Bronchial epithelial cell (primary cell): ENCODE data around the gene SSBP3. TPM values are rescaled to one million over a fixed set of nuclear protein-coding genes. Genes with fewer than 3 reads are reported as not detected.

Source experiments
- DNase-seq: peaks from one replicate; pipeline ENCODE4 v3.0.0-alpha.2; 2010; ENCODE audit warnings: low read depth
- FAIRE-seq: peaks from 2 replicates; lab custom pipeline; 2011; peaks lifted over from hg19 to GRCh38; lab: Jason Lieb, UNC
- H3K27me3 ChIP-seq: 2 replicates; pipeline ENCODE4 v1.5.1; 2011; ENCODE audit warnings: low read length; ENCODE audit not compliant: control insufficient read depth, insufficient read depth
- H3K36me3 ChIP-seq: 2 replicates; pipeline ENCODE4 v1.5.1; 2011; ENCODE audit warnings: low read length; ENCODE audit not compliant: control insufficient read depth, insufficient read depth
- H3K4me3 ChIP-seq: 2 replicates; pipeline ENCODE4 v1.5.1; 2011; ENCODE audit warnings: mild to moderate bottlenecking, low read depth, low read length, control low read depth
- total RNA-seq: library from RNA; depleted of rRNA; stranded (reverse); fragments of >200 nt; gene quantifications from 2 replicates; pipeline ENCODE4 v1.2.1, GENCODE V29; 2014
- TF ChIP-seq, protein P1 (sequence below): IDR thresholded peaks from 2 replicates; pipeline ENCODE4 v1.5.1; 2011; ENCODE audit warnings: mild to moderate bottlenecking, moderate library complexity, low read length, control low read depth, inconsistent platforms; ENCODE audit not compliant: insufficient read depth, severe bottlenecking

Gene SSBP3
- total RNA-seq, 1 donor from 2014 or later = 3.7 TPM

DNA sequence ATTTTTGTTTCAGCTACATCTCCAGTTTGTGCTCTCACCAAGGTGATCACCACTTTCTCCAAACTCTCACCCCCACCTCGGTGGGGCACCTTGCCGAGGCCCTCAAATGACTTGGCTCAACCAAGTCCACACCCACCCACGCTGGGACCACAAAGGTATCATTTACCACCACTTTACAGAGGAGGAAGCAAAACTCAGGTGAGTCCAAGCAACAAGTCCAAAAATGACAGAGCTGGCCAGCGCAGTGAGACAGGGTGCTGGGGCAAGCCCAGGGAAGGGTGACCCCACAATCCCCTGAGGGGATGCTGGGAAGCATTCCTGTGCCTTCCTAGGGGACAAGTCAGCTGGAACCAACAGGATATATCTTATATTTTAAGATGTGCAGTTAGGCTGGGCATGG, 24.7 kb downstream of the SSBP3 start:
- TF ChIP-seq, protein P1, sequence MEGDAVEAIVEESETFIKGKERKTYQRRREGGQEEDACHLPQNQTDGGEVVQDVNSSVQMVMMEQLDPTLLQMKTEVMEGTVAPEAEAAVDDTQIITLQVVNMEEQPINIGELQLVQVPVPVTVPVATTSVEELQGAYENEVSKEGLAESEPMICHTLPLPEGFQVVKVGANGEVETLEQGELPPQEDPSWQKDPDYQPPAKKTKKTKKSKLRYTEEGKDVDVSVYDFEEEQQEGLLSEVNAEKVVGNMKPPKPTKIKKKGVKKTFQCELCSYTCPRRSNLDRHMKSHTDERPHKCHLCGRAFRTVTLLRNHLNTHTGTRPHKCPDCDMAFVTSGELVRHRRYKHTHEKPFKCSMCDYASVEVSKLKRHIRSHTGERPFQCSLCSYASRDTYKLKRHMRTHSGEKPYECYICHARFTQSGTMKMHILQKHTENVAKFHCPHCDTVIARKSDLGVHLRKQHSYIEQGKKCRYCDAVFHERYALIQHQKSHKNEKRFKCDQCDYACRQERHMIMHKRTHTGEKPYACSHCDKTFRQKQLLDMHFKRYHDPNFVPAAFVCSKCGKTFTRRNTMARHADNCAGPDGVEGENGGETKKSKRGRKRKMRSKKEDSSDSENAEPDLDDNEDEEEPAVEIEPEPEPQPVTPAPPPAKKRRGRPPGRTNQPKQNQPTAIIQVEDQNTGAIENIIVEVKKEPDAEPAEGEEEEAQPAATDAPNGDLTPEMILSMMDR = no peak
- DNase-seq (no peak), FAIRE-seq (no peak)
- H3K27me3 ChIP-seq = no peaks in the 10 kb centered on the region
- H3K36me3 ChIP-seq = no peaks in the 10 kb centered on the region
- H3K4me3 ChIP-seq = no peak overlapping the region

DNA sequence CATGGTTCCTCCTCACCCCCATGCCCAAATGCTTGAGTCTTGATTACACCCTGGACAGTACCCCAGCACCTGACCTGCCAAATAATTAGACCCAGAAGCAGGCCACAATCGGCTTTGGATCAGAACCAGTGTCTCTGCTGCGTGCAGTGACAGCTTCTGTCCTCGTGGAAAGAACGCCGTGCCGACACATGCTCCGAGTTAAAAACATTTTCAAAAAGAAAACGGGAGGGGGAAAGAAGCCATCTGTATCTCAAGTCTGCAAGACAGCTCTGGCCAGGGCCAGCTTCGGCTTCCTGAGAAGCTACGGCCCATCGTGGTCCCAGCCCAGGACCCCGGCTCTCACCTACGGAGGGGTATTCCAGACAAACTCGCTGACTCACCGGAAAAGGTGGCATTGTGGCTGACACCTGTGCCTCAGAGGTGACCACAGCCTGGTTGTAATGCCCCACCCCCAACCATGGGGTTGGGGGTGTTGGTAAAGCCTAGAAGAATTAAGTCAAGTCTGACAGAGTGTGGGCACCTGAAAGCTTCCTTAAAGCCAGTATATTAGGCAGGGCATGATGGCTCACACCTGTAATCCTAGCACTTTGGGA, 25.8 kb downstream of the SSBP3 start:
- DNase-seq = no peak
- FAIRE-seq = no peak
- TF ChIP-seq, protein P1 = no peak
- Histone ChIP-seq H3K27me3 (no peaks in the 10 kb centered on the region), H3K36me3 (no peaks in the 10 kb centered on the region), H3K4me3 (no peak overlapping the region)

DNA sequence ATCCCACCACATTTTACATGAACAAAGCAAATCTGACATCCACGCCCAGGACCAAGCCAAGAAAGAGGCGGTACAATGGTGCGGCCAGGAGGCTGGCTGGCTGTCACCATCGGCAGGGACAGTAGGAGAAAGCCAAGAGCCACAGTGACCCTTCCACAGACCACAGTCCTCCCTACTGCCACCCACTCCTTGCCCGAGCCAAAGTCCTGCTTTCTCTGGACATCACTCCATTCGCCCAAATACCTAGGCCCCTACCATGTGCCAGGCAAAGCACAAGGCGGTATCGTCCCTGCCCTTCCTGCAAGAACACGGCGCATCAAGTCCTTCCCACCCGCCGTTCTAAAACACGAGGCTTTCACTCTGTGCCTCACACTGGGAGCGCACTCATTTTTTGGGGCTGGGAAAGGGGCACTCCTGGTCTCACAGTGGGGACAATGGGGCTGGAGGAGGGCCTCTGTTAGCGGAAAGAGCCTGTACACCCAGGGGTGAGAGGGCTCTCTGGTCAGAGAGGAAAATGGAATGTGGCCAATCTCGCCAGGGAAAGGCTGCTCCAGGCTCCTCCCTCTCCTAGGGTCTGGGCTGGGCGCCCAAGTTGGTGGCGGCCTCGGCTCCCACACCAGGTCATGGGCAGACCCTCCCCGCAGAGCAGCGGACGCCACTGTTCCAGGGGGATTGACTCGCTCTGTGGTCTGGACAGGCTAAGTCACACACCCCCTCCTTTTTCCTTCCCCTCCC, 26.5 kb downstream of the SSBP3 start:
- TF ChIP-seq, protein P1 = no peak
- no peaks in the 10 kb centered on the region for H3K36me3 ChIP-seq
- FAIRE-seq = no peak

DNA sequence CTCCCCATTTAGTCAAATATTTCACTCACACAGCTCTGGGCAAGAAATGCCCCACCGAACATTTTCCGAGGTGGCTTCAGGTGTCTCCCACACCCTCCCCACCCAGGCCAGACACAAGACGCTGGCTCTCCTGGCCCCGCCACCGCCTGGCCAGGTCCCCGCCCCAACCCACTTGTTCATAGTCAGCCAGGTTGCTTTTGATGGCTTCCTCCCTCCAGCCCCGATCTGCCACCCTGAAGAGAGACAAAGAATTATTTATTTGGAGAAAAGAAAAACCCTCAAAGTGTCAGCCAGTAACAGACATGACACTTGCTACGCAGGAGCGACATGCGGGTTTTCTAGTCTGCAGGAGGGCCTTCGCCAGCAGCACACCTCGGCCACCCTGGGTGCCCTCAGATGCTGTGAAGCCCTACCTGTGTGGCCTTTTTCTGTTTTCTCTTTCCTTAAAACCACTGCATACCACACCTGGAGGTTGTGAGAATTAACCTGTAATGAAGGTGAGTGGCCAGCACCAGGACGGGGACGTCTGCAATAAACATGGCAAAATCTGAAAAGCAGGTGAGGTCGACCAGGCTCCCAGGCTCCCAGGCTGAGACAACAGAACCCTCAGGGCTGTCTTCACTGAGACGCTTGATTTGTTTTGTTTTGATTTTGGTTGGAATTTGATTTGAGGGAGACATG, 27.2 kb downstream of the SSBP3 start:
- TF ChIP-seq, protein P1 = no peak
- Histone ChIP-seq H3K4me3 (no peak overlapping the region), H3K36me3 (no peaks in the 10 kb centered on the region), H3K27me3 (no peaks in the 10 kb centered on the region)
- FAIRE-seq = no peak
- no peak for DNase-seq

More for the DNA sequence above, 26.5 kb downstream of the SSBP3 start:
- Histone ChIP-seq H3K27me3 (no peaks in the 10 kb centered on the region), H3K4me3 (no peak overlapping the region)
- no peak for DNase-seq

DNA sequence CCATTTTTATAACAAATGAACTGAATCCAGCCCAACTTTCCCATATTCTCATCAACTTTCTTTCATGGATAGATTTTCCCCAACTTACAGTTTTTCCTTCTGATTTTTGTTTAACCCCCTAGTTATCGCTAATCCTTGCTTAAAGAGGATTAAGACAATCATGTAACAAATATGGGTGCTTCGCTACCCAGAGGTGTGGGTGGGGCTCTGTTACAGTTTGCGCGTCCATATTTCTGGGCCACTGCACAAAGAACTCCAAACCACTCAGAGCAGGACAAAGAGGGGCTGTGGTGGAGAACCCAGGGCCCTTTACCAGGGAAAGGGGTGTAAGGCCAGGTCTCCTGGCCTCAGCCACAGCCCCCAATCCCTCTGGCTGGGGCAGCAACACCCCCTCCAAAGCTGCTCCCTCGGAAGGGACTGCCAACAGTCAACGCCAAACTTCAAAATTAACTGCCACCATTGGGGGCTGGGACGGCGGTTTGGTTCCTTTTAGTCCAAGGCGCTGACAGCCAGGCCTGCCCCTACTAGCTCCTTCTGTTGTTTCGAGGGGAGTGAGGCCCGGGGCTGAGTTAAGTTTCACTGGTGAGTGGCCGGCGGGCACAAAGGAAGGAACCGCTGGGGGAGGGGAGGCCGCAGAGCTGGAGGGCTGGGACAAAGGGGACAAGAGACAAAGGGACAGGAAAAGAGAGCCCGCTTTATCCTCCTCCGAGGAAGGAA, 27.9 kb downstream of the SSBP3 start:
- TF ChIP-seq, protein P1 = no peak
- Histone ChIP-seq H3K36me3 (no peaks in the 10 kb centered on the region), H3K4me3 (no peak overlapping the region), H3K27me3 (no peaks in the 10 kb centered on the region)
- DNase-seq = no peak
- no peak for FAIRE-seq
